Activated CD8-positive, alpha-beta T cell treated with anti-CD3 and anti-CD28 coated beads for 36 hours (primary cell): ENCODE measurements around the gene ITIH1. TPM values are rescaled to one million over a fixed set of nuclear protein-coding genes. Genes with fewer than 3 reads are reported as not detected.
"Not testable (repeated sequence)": the region's sequence is repeated elsewhere in the genome, so short reads cannot be mapped to it uniquely, and the experiment has no call there.

Experiments used
- ATAC-seq: fragments of 200-7000 bp; cut with Tn5 transposase; one replicate; pipeline ENCODE4 v1.10.0; 2021; ENCODE audit warnings: mild to moderate bottlenecking, moderate library complexity
- CTCF ChIA-PET: fragments of 350-600 bp; sonication (Branson Sonifier 250); formaldehyde crosslinking; loops from one replicate; lab custom pipeline; 2021; ENCODE audit warnings: antibody characterized with exemption; lab: Charles Lee
- POLR2A ChIA-PET: fragments of 350-600 bp; sonication (Branson Sonifier 250); formaldehyde crosslinking; loops from one replicate; lab custom pipeline; 2021; ENCODE audit warnings: antibody characterized with exemption; lab: Charles Lee
- DNase-seq: peaks from one replicate; pipeline ENCODE4 v3.0.0-alpha.2; 2020
- H3K27ac Mint-ChIP-seq: one replicate; pipeline ENCODE4 v1.8.0; 2021; ENCODE audit warnings: mild to moderate bottlenecking, mixed read lengths
- H3K27me3 Mint-ChIP-seq: one replicate; pipeline ENCODE4 v1.8.0; 2021; ENCODE audit warnings: mixed read lengths
- H3K36me3 Mint-ChIP-seq: one replicate; pipeline ENCODE4 v1.8.0; 2021; ENCODE audit warnings: low read depth, mixed read lengths
- H3K4me1 Mint-ChIP-seq: one replicate; pipeline ENCODE4 v1.8.0; 2021; ENCODE audit warnings: low read depth, mixed read lengths
- H3K4me3 Mint-ChIP-seq: one replicate; pipeline ENCODE4 v1.8.0; 2021; ENCODE audit warnings: mild to moderate bottlenecking, moderate library complexity, mixed read lengths
- H3K9me3 Mint-ChIP-seq: one replicate; pipeline ENCODE4 v1.8.0; 2021; ENCODE audit warnings: mixed read lengths
- intact Hi-C: fragments of 100-400 bp; cut with micrococcal nuclease; formaldehyde crosslinking; loops from one replicate; pipeline ENCODE4 v1.10.0; 2022
- total RNA-seq, 2 experiments: library from RNA; stranded (reverse); gene quantifications; one replicate each; pipeline ENCODE4 v1.2.3, GENCODE V29; 2021
- TF ChIP-seq, protein P1 (sequence below): fragments of 200-600 bp; IDR thresholded peaks from one replicate; pipeline ENCODE4 v1.8.0; 2022; ENCODE audit warnings: antibody characterized with exemption, mild to moderate bottlenecking

The ITIH1 gene
- not detected for total RNA-seq

- intact Hi-C loops = no loop called here
- ATAC-seq = no peak
- Mint-ChIP-seq H3K27me3 (peaks cover 2% of the 10 kb centered on the region), H3K9me3 (no peaks in the 10 kb centered on the region), H3K4me1 (no peaks in the 10 kb centered on the region), H3K27ac (no peak within 1 kb of the TSS), H3K36me3 (no peaks in the 10 kb centered on the region), H3K4me3 (no peak within 1 kb of the TSS)
- CTCF ChIA-PET = no interaction called here
- TF ChIP-seq, protein P1, sequence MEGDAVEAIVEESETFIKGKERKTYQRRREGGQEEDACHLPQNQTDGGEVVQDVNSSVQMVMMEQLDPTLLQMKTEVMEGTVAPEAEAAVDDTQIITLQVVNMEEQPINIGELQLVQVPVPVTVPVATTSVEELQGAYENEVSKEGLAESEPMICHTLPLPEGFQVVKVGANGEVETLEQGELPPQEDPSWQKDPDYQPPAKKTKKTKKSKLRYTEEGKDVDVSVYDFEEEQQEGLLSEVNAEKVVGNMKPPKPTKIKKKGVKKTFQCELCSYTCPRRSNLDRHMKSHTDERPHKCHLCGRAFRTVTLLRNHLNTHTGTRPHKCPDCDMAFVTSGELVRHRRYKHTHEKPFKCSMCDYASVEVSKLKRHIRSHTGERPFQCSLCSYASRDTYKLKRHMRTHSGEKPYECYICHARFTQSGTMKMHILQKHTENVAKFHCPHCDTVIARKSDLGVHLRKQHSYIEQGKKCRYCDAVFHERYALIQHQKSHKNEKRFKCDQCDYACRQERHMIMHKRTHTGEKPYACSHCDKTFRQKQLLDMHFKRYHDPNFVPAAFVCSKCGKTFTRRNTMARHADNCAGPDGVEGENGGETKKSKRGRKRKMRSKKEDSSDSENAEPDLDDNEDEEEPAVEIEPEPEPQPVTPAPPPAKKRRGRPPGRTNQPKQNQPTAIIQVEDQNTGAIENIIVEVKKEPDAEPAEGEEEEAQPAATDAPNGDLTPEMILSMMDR = no peak
- DNase-seq = no peak
- POLR2A ChIA-PET = interaction anchor here (0.8 kb wide), 1 partner anchor 8 kb away, joined by 3 read pairs; no protein-coding TSS in a partner anchor
Measured at GRCh38 chr3:52777127-52777958, at the start of gene ITIH1. TSS of gene ITIH1 (plus strand) at chr3:52777599. CDS start at chr3:52777616, 17 bp downstream.

DNA sequence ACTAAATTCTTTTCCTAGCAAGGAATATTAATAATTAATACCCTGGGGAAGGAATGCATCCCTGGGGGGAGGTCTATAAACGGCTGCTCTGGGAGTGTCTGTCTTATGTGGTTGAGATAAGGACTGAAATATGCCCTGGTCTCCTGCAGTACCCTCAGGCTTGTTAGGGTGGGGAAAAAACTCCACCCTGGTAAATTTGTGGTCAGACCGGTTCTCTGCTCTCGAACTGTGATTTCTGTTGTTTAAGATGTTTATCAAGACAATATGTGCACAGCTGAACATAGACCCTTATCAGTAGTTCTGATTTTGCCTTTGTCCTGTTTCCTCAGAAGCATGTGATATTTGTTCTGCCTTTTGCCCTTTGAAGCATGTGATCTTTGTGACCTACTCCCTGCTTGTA lies 48.6 kb upstream of the ITIH1 start:
- ATAC-seq, H3K27ac Mint-ChIP-seq, H3K27me3 Mint-ChIP-seq, H3K4me1 Mint-ChIP-seq, CTCF ChIA-PET, intact Hi-C loops, H3K4me3 Mint-ChIP-seq, POLR2A ChIA-PET: not testable (repeated sequence)
- peak; percentile 12 for DNase-seq
- peaks cover 18% of the 10 kb centered on the region for H3K9me3 Mint-ChIP-seq
- H3K36me3 Mint-ChIP-seq = peaks cover 52% of the 10 kb centered on the region

DNA sequence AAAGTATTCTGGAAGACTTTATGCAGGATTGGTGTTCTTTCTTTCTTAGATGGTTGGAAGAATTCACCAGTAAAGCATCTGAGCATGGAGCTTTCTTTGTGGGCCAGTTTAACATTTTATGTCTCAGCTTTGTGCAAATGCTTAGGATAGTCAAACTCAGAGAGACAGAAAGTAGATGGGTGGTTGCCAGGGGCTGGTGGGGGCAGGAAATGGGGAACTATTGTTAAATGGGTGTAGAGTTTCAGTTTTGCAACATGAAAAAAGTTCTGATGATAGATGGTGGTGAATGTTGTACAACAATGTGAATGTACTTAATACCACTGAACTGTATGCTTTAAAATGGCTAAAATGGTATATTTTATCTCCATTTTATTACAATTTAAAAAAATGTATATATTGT lies 46.7 kb upstream of the ITIH1 start:
- peaks cover 18% of the 10 kb centered on the region for H3K9me3 Mint-ChIP-seq
- no peak overlapping the region for H3K27ac Mint-ChIP-seq
- intact Hi-C loops = no loop called here
- H3K27me3 Mint-ChIP-seq = no peaks in the 10 kb centered on the region
- peaks cover 65% of the 10 kb centered on the region for H3K36me3 Mint-ChIP-seq
- no peak overlapping the region for H3K4me3 Mint-ChIP-seq
- no peak for ATAC-seq
- TF ChIP-seq, protein P1 = no peak
- ChIA-PET CTCF (no interaction called here), POLR2A (no interaction called here)
- H3K4me1 Mint-ChIP-seq = peaks cover 7% of the 10 kb centered on the region
- peak; percentile 14 for DNase-seq

- Mint-ChIP-seq H3K36me3 (peaks cover 66% of the 10 kb centered on the region), H3K4me1 (peaks cover 7% of the 10 kb centered on the region), H3K27me3 (no peaks in the 10 kb centered on the region), H3K4me3 (no peak overlapping the region), H3K9me3 (peaks cover 18% of the 10 kb centered on the region), H3K27ac (no peak overlapping the region)
- intact Hi-C loops = no loop called here
- POLR2A ChIA-PET = no interaction called here
- DNase-seq (no peak), ATAC-seq (no peak)
- TF ChIP-seq, protein P1 = no peak
- CTCF ChIA-PET = no interaction called here
Measured at GRCh38 chr3:52731590-52731989, 45.8 kb upstream of the ITIH1 start.

DNA sequence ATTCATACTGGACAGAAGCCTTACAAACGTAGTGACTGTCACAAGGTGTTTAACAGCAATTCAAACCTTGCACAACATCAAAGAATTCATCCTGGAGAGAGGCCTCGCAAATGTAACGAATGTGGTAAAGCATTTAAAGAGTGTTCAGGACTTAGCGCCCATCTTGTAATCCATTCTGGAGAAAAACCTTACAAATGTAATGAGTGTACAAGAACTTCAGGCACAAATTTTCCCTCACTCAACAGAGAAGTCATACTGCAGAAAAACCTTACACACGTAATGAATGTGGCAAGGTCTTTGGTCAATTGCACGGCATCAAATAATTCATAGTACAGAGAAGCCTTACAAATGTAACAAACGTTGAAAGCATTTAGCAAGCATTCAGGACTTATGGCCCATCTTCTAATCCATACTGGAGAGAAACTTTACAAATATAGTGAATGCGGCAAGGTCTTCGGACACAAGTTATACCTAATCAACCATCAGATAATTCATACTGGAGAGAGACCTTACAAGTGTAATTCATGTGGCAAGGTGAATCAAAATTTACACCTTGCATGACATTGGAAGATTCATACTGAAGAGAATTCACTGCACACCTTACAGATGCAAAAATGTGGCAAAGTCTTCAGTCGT lies 44.0 kb upstream of the ITIH1 start:
- Mint-ChIP-seq H3K36me3 (peaks cover 66% of the 10 kb centered on the region), H3K27ac (no peak overlapping the region), H3K4me3 (no peak overlapping the region), H3K27me3 (no peaks in the 10 kb centered on the region), H3K9me3 (peaks cover 17% of the 10 kb centered on the region), H3K4me1 (peaks cover 7% of the 10 kb centered on the region)
- ChIA-PET CTCF (no interaction called here), POLR2A (interaction anchor here (0.5 kb wide), 1 partner anchor 34 kb away, joined by 3 read pairs; no protein-coding TSS in a partner anchor)
- ATAC-seq = no peak
- DNase-seq = no peak
- intact Hi-C loops = no loop called here
- TF ChIP-seq, protein P1 = no peak
